Suppressor macrophage treated with lipopolysaccharide for 1 hour (primary cell): Measurements from ENCODE around the gene TMEM116.

Source experiments
- DNase-seq, 3 donors: peaks; one replicate each; pipeline ENCODE4 v3.0.0-alpha.2; 2020 to 2022

The TMEM116 gene

GRCh38 chr12:112008918-112009317, 4.0 kb downstream of the TMEM116 start:
- no peak for DNase-seq

- DNase-seq = no peak
Measured at GRCh38 chr12:112007945-112008344, 5.0 kb downstream of the TMEM116 start.

GRCh38 chr12:112005419-112006395, 7.3 kb downstream of the TMEM116 start:
- peak; percentile 13 to 38 (median 34) for DNase-seq

- no peak for DNase-seq
Measured at GRCh38 chr12:112004041-112004440, 8.9 kb downstream of the TMEM116 start.

GRCh38 chr12:112001576-112001975, 11.4 kb downstream of the TMEM116 start:
- DNase-seq = peak; percentile 41 to 60 (median 53)

- no peak for DNase-seq
Measured at GRCh38 chr12:112000820-112001219, 12.1 kb downstream of the TMEM116 start.

GRCh38 chr12:111999129-111999528, 13.8 kb downstream of the TMEM116 start:
- DNase-seq = peak in 1 of 3 donors; percentile 19

GRCh38 chr12:111998015-111998414, 14.9 kb downstream of the TMEM116 start:
- DNase-seq = no peak

- DNase-seq = no peak
Measured at GRCh38 chr12:111997300-111997699, 15.7 kb downstream of the TMEM116 start.

GRCh38 chr12:111995782-111996480, 17.0 kb downstream of the TMEM116 start:
- no peak for DNase-seq

GRCh38 chr12:111994211-111995111, 18.5 kb downstream of the TMEM116 start:
- peak; percentile 41 to 59 (median 51) for DNase-seq

- DNase-seq = no peak
Measured at GRCh38 chr12:111993292-111994150, 19.4 kb downstream of the TMEM116 start.

- DNase-seq = no peak
Measured at GRCh38 chr12:111992464-111992863, 20.5 kb downstream of the TMEM116 start.

- DNase-seq = no peak
Measured at GRCh38 chr12:111991946-111992345, 21.0 kb downstream of the TMEM116 start.

GRCh38 chr12:111991535-111991934, 21.4 kb downstream of the TMEM116 start:
- DNase-seq = no peak

- DNase-seq = no peak
Measured at GRCh38 chr12:111984820-111985219, 28.1 kb downstream of the TMEM116 start.

GRCh38 chr12:111981987-111982386, 31.0 kb downstream of the TMEM116 start:
- DNase-seq = no peak

- no peak for DNase-seq
Measured at GRCh38 chr12:111980598-111980997, 32.4 kb downstream of the TMEM116 start.

- DNase-seq = no peak
Measured at GRCh38 chr12:111978545-111978944, 34.4 kb downstream of the TMEM116 start.

GRCh38 chr12:111976860-111977259, 36.1 kb downstream of the TMEM116 start:
- DNase-seq = no peak

- no peak for DNase-seq
Measured at GRCh38 chr12:111976291-111976690, 36.7 kb downstream of the TMEM116 start.
